Vagina (tissue), 2 donors: ENCODE data around the gene COPS6.

Experiments used
- CTCF ChIP-seq, 3 experiments: fragments of 450-650 bp in 2 of 3; fragments of 200-600 bp in 1 of 3; sonication (generic) in 1 of 3; IDR thresholded peaks; one replicate each; pipeline ENCODE4 v1.5.1; 2017 to 2019; ENCODE audit warnings: antibody characterized with exemption in 3 of 3, mild to moderate bottlenecking in 2 of 3, moderate library complexity in 2 of 3
- POLR2A ChIP-seq, 2 donors: fragments of 450-650 bp; IDR thresholded peaks; one replicate each; pipeline ENCODE4 v1.6.1; 2017; ENCODE audit warnings: antibody characterized with exemption in 2 of 2, mild to moderate bottlenecking in 2 of 2, moderate library complexity in 2 of 2
- POLR2AphosphoS5 ChIP-seq, 2 donors: sonication (generic); formaldehyde crosslinking; IDR thresholded peaks; one replicate each; pipeline ENCODE4 v1.9.0; 2017; ENCODE audit warnings: antibody characterized with exemption in 2 of 2, mild to moderate bottlenecking in 2 of 2, low read depth in 1 of 2; ENCODE audit not compliant: insufficient read depth in 1 of 2

GRCh38 chr7:100063376-100063775 is 25.4 kb upstream of the COPS6 start:
- TF ChIP-seq POLR2A (IDR thresholded peaks at IDR 0.05) = no peak
- no peak for TF ChIP-seq CTCF (IDR thresholded peaks at IDR 0.05)
- no peak for TF ChIP-seq POLR2AphosphoS5 (IDR thresholded peaks at IDR 0.05; ENCODE audit: insufficient read depth in 1 of 2, low read depth in 1 of 2)
